ENCODE data around the gene NPAS2.

The NPAS2 gene

DNA sequence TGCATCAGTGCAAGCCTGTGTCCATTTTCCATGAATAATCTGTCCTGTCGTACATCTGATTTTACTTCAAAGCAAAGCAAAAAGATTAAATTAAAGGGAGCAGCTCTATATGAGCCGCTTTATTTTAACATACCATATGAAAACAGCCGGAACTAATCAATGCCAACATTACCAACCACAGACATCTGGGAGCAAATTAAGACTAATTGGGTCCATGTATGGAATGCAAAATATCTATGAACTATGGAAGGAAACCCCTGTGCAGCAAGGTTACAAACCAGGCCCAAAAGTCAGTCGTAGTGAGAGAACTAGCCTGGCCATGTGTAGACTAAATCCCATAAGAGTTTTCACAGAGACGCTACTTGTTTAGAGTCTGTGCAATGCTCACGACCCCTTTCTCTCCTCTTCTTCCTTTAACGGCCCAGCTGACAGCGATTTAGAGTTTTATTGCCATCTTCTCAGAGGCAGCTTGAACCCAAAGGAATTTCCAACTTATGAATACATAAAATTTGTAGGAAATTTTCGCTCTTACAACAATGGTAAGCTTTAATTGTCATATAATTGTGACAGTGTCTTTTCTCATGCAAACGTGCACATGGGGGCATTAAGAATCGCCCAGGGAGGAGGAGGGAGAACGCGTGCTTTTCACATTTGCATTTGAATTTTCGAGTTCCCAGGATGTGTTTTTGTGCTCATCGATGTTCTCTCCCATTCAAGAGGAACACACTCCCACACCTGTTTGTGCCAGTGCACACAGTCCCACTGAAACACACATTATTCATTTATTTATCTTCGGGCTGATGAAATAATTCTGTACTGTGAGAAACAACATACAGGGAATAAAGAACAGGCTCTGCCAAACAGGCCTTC, 129.2 kb downstream of the NPAS2 start:
- DNase-seq (no peak), ATAC-seq (replicated peaks) (no peak)
- no peak overlapping the region for H3K4me3 Mint-ChIP-seq

DNA sequence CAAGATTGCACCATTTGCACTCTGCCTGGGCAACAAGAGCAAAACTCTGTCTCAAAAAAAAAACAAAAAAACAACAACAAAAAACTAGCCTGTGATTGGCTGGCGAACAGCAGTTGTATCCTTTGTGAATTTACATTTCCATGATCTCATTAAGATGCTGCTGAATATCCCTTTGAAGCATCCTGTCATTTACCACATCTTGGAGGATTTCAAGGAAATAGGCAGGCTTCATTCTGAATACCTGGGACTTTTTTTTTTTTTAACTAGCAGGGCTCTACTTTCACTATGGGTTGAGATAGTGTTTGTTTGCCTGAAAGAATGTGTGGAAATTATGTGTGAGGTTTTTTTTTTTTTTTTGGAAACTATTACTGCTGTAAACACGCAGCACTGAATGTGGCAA, 132.6 kb downstream of the NPAS2 start:
- Mint-ChIP-seq H3K4me1 (ENCODE audit: low read depth in 2 of 2) (no peaks in the 10 kb centered on the region), H3K27ac (no peak overlapping the region), H3K4me3 (no peak overlapping the region), H3K36me3 (ENCODE audit: insufficient read depth) (no peaks in the 10 kb centered on the region), H3K27me3 (peaks cover 17 to 28% of the 10 kb centered on the region in 2 donors), H3K9me3 (no peaks in the 10 kb centered on the region)
- DNase-seq (no peak), ATAC-seq (replicated peaks) (no peak)

More for the DNA sequence above, 129.2 kb downstream of the NPAS2 start:
- Mint-ChIP-seq H3K9me3 (no peaks in the 10 kb centered on the region), H3K27ac (no peak overlapping the region), H3K4me1 (ENCODE audit: low read depth in 2 of 2) (no peaks in the 10 kb centered on the region), H3K36me3 (ENCODE audit: insufficient read depth) (no peaks in the 10 kb centered on the region), H3K27me3 (peaks cover 35% of the 10 kb centered on the region in 2 donors)

DNA sequence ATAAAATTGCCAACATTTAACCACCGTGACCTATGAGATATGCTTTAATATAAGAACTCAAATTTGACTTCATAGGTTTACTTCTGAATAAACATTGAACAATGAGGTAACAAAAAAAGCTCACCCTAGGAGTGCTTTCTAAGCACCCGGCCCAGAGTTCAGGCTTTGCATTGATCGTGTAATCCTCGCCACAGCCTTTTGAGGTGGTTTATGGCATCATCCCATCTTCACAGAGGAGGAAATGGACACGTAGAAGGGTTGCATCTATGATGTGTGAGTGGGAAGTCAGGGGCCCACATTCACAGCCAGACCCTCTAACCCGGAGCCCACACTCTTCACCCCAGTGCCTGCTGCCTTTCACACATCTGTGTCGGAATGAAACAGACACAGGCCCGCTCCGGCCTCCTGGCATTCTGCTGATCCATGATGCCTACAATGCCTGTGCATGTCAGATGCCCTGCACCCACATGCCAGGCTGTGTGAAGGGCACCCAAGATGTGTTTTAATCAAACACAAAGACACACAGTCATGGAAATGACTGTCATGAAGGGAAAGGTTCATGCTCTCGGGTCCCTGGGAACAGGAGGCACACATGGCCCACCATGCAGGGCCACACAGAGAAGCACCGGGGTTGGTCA, 133.6 kb downstream of the NPAS2 start:
- H3K27me3 Mint-ChIP-seq = peaks cover 24 to 28% of the 10 kb centered on the region in 2 donors
- no peaks in the 10 kb centered on the region for H3K4me1 Mint-ChIP-seq (ENCODE audit: low read depth in 2 of 2)
- ATAC-seq (replicated peaks) (no peak), DNase-seq (no peak)
- H3K36me3 Mint-ChIP-seq (ENCODE audit: insufficient read depth) = no peaks in the 10 kb centered on the region
- no peak overlapping the region for H3K27ac Mint-ChIP-seq
- no peak overlapping the region for H3K4me3 Mint-ChIP-seq
- H3K9me3 Mint-ChIP-seq = no peaks in the 10 kb centered on the region

DNA sequence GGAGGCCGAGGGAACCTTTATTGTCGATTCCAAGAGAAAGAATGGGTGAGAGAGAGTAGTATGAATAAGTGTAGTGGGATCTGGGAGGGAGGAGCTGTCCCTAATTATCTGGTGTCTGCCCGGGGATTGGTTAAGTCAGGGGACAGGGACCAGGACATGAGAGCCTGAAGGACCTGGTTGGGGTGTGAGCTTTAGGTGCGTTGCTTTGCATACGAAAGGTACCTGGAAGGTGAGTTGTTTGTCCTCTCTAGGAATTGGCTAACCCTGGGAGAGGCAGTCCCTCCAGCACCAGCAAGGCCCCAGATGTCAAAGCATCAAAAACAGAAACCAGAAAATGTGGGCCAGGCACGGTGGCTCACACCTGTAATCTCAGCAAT, 134.1 kb downstream of the NPAS2 start:
- ATAC-seq (replicated peaks) = no peak
- no peak for DNase-seq
- no peaks in the 10 kb centered on the region for H3K4me1 Mint-ChIP-seq (ENCODE audit: low read depth in 2 of 2)

DNA sequence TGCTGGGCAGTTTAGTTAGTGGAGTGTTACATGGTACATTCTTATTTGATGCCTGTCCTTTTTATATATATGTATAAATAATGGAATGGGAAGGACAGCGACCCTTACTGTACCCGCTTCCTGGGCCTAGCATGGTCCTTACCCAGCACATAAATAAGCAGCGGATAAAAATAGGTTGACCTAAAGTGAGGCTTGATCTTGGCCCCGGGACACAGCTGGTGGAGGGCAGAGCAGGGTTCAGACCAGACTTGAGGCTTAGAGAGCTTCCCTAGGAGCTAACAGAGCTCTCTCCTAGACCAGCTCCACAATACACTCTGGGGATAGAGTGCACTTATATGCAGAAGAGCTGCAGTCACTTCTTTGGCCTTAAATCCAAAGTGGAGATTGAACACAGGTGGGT, 135.3 kb downstream of the NPAS2 start:
- DNase-seq (no peak), ATAC-seq (replicated peaks) (no peak)
- no peaks in the 10 kb centered on the region for H3K4me1 Mint-ChIP-seq (ENCODE audit: low read depth in 2 of 2)
- peaks cover 15 to 18% of the 10 kb centered on the region in 2 donors for H3K27me3 Mint-ChIP-seq
- no peak overlapping the region for H3K27ac Mint-ChIP-seq
- H3K9me3 Mint-ChIP-seq = no peaks in the 10 kb centered on the region
- no peak overlapping the region for H3K4me3 Mint-ChIP-seq
- no peaks in the 10 kb centered on the region for H3K36me3 Mint-ChIP-seq (ENCODE audit: insufficient read depth)

More for the DNA sequence above, 134.1 kb downstream of the NPAS2 start:
- Mint-ChIP-seq H3K36me3 (ENCODE audit: insufficient read depth) (no peaks in the 10 kb centered on the region), H3K4me3 (no peak overlapping the region), H3K27me3 (peaks cover 26 to 27% of the 10 kb centered on the region in 2 donors), H3K27ac (no peak overlapping the region), H3K9me3 (no peaks in the 10 kb centered on the region)

DNA sequence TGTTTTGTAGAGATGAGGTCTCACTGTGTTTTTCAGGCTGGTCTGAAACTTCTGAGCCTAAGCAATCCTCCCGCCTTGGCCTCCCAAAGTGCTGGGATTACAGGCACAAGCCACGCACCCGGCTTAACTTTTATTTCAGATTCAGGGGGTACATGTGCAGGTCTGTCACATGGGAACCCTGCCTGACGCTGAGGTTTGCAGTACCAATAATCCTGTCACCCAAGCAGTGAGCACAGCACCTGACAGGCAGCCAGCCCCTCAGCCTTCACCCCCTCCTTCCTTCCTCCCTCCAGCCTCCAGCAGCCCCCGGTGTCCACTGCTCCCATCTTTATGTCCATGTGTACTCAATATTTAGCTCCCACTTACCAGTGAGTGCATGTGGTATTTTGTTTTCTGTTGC, 136.1 kb downstream of the NPAS2 start:
- no peak for ATAC-seq (replicated peaks)
- H3K27me3 Mint-ChIP-seq = peaks cover 15 to 16% of the 10 kb centered on the region in 2 donors
- no peaks in the 10 kb centered on the region for H3K36me3 Mint-ChIP-seq (ENCODE audit: insufficient read depth)
- H3K4me3 Mint-ChIP-seq = no peak overlapping the region
- H3K4me1 Mint-ChIP-seq (ENCODE audit: low read depth in 2 of 2) = no peaks in the 10 kb centered on the region
- H3K9me3 Mint-ChIP-seq = no peaks in the 10 kb centered on the region
- no peak overlapping the region for H3K27ac Mint-ChIP-seq
- DNase-seq = no peak

DNA sequence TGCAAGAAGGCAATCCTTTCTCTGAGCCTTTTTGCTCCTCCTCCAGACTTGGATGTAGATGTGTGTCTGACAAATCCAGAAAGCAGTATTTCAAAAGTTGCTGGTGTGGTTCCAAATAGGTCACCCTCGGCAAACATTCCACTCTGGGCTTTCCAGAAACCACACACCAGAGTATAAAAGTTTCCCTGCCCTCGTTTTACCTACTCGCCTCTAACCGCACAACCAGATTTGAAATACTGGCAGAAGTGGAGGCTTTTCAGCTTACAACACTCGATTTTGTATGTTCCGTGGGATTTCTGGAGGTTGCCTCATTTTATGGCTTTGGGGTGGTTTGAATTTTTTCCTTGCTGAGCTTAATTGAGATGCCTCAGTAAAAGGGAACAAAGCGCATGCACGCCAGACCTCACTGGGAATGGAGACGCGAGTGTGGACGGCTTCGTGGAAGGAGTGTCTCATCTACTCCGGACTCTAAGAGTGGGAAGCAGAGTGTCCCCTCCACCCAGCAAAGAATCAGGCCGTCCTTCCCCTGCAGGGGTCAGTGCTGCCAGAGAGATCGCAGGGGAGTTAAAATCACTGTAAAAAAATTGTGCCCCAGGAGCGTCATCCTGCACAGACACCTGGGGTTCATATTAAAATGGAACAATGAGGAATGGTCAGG, 138.2 kb downstream of the NPAS2 start:
- H3K27me3 Mint-ChIP-seq = peaks cover 15 to 16% of the 10 kb centered on the region in 2 donors

DNA sequence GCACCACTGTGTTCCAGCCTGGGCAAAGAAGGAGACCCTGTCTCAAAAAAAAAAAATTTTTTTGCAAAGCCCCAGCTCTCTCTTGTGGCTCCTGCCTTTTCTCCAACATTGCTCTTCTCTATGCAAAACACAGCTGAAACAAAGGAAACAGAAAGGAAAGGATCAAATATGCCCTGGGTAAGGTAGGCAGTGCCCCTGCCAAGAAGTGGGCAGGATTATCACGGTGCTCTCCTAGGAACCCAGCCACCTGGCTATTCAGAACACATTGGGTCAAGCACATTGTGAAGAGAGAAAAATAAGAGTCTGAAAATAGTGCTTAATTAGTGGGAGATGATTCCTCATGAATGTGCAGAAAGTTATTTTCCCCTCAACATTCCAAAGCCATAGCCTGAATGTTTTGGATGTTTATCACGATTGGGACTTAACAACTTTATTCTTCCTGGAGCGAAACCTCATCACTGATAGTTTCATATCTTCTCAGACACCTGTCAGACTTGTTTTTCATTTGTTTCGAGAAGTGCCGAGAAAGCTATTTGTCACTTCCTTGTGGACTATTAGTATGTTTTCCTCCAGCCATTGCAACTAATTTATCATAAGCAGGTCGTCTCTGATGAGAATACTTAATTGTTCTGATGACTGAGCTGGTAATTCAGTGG, 139.4 kb downstream of the NPAS2 start:
- Mint-ChIP-seq H3K36me3 (ENCODE audit: insufficient read depth) (no peaks in the 10 kb centered on the region), H3K27ac (no peak overlapping the region), H3K9me3 (no peaks in the 10 kb centered on the region), H3K27me3 (peaks cover 15 to 16% of the 10 kb centered on the region in 2 donors), H3K4me1 (ENCODE audit: low read depth in 2 of 2) (no peaks in the 10 kb centered on the region), H3K4me3 (no peak overlapping the region)
- DNase-seq (no peak), ATAC-seq (replicated peaks) (no peak)

More for the DNA sequence above, 138.2 kb downstream of the NPAS2 start:
- ATAC-seq (replicated peaks) (no peak), DNase-seq (no peak)
- Mint-ChIP-seq H3K36me3 (ENCODE audit: insufficient read depth) (no peaks in the 10 kb centered on the region), H3K9me3 (no peaks in the 10 kb centered on the region), H3K4me1 (ENCODE audit: low read depth in 2 of 2) (no peaks in the 10 kb centered on the region), H3K27ac (no peak overlapping the region), H3K4me3 (no peak overlapping the region)

DNA sequence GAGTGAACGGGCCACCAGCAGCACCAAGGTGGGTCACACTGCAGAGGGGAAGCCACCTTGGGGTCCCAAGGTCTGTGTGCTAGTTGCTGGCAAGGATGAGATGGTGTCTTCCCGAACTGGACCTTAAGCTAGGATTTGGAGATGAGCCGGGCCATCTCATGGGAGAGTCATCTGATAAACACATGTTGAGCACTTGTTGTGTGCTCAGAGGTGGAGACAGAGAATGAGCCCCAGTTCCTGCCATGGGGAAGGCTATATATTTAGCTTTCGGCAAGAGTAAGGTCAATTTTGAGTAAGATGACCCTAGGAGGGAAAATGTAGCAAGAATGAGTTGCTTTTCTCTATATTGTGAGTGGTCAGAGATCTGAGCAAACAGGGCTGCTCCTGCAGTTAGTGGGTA, 140.7 kb downstream of the NPAS2 start:
- no peak overlapping the region for H3K27ac Mint-ChIP-seq
- no peaks in the 10 kb centered on the region for H3K4me1 Mint-ChIP-seq (ENCODE audit: low read depth in 2 of 2)
- no peaks in the 10 kb centered on the region for H3K9me3 Mint-ChIP-seq
- peaks cover 15 to 16% of the 10 kb centered on the region in 2 donors for H3K27me3 Mint-ChIP-seq
- no peak for DNase-seq
- no peak overlapping the region for H3K4me3 Mint-ChIP-seq
- ATAC-seq (replicated peaks) = no peak
- H3K36me3 Mint-ChIP-seq (ENCODE audit: insufficient read depth) = no peaks in the 10 kb centered on the region

DNA sequence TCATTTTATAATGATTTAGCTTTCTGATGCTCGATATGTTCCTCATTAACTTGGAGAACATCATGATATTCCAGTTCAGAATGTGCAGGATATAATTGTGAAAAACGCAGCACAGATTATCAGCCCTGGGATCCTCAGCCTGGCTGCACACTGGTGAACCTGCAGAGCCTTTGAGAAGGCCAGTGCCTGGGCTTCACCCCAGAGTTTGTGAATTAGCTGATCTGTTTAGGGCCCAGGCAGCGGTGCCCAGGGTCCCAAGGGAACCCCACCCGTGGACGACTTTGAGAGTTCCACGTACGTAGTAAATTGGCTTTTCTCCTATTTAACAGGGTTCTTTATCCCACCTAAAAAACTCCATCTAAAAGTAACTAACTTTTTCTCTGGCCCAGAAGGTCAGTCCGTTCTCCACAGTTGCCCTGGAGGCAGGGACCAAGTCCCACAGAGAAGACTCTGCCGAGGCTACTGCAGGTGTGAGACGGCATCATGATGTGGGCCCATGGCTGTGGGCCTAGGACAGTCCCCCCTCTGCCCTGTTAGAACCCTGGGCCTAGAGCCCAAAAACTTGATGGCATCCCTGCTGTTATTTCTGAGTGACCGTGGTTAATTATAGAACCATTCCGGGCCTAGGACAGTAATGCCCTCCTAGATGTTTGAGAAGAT, 142.6 kb downstream of the NPAS2 start:
- DNase-seq = no peak
- Mint-ChIP-seq H3K4me1 (ENCODE audit: low read depth in 2 of 2) (no peaks in the 10 kb centered on the region), H3K36me3 (ENCODE audit: insufficient read depth) (no peaks in the 10 kb centered on the region), H3K4me3 (no peak overlapping the region), H3K27ac (no peak overlapping the region), H3K9me3 (no peaks in the 10 kb centered on the region), H3K27me3 (peaks cover 0 to 9% of the 10 kb centered on the region in 2 donors)
- no peak for ATAC-seq (replicated peaks)

DNA sequence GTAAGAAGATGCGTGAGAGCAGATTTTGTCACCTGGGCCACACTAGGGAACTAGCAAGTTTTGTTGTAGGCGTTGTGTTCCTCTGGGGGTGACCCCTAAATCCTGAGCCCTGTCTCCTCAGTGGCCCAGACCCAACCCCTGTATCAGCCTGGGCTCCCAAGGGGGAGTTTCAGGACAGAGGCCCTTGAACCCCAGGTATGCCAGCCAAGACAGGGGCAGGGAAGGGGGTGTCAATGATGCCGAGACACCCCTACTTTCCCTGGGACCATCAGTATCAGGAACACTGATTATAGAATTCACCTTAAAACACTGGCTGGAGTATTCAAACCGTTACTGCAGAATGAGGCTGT, 143.1 kb downstream of the NPAS2 start:
- ATAC-seq (replicated peaks) (no peak), DNase-seq (no peak)
- Mint-ChIP-seq H3K9me3 (no peaks in the 10 kb centered on the region), H3K4me3 (no peak overlapping the region), H3K27ac (no peak overlapping the region), H3K4me1 (ENCODE audit: low read depth in 2 of 2) (no peaks in the 10 kb centered on the region), H3K36me3 (ENCODE audit: insufficient read depth) (no peaks in the 10 kb centered on the region), H3K27me3 (peaks cover 0 to 7% of the 10 kb centered on the region in 2 donors)

DNA sequence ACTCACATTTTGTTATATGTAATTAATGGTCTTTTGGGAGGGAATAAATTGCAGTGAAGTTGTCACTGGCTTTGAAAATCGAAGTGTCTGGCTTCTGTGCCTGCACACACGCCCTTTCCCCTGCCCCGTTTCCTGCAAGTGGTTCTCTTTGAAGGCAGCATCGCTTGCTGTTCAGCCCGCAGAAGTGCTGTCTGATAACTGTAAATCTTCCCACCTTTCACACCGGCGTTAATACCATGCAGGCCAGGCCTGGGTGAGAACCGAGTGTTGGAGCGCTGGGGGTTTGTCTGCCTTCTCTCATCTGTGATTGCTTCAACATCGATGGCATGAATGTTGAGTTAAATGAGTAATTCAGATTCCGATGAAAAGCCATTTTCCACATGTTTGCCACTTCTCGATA, 144.3 kb downstream of the NPAS2 start:
- no peak for ATAC-seq (replicated peaks)
- no peak for DNase-seq
- H3K4me1 Mint-ChIP-seq (ENCODE audit: low read depth in 2 of 2) = no peaks in the 10 kb centered on the region
- no peaks in the 10 kb centered on the region for H3K36me3 Mint-ChIP-seq (ENCODE audit: insufficient read depth)
- no peaks in the 10 kb centered on the region for H3K9me3 Mint-ChIP-seq
- no peaks in the 10 kb centered on the region for H3K27me3 Mint-ChIP-seq
- no peak overlapping the region for H3K27ac Mint-ChIP-seq
- H3K4me3 Mint-ChIP-seq = no peak overlapping the region

DNA sequence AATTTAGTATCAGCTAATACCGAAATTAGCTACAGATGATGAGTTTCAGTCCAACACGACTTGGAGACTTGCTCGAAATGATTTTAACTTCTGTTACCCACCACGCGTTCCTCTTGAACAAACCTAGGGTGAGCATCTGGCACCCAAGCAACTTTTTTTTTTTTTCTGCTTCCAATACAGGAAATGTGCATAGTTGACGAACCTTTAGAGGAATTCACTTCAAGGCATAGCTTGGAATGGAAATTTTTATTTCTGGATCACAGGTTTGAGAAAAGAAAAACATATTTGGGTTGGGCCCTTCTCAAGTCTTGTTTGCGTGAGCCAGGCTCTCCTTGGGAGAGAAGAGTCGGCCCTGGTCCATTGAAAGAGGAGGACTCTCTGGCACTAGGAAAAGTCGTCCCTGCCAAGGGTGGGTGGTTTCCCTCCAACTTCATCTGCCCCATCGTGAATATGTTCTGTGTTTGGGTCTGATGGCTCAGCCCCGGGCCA, 144.8 kb downstream of the NPAS2 start:
- Mint-ChIP-seq H3K9me3 (no peaks in the 10 kb centered on the region), H3K4me1 (ENCODE audit: low read depth in 2 of 2) (no peaks in the 10 kb centered on the region), H3K4me3 (no peak overlapping the region), H3K27me3 (peaks cover 0 to 1% of the 10 kb centered on the region in 2 donors), H3K27ac (no peak overlapping the region), H3K36me3 (ENCODE audit: insufficient read depth) (no peaks in the 10 kb centered on the region)
- no peak for ATAC-seq (replicated peaks)
- DNase-seq = no peak

Measured in effector memory CD8-positive, alpha-beta T cell (primary cell).